ENCODE data around the gene MEPCE. TPM values are rescaled to one million over a fixed set of nuclear protein-coding genes. Genes with fewer than 3 reads are reported as not detected.

The MEPCE gene
- total and polyA plus RNA-seq, 2 donors (not counting 1 experiment from before 2014, with no cell fraction given) = 11.4 to 26.6 TPM

GRCh38 chr7:100481466-100481865 lies 51.8 kb downstream of the MEPCE start:
- no peak for DNase-seq (ENCODE audit: low read depth in 2 of 2)
- H3K4me2 ChIP-seq (ENCODE audit: extremely low read depth, insufficient read depth, low read length) = no peak overlapping the region
- H4K20me1 ChIP-seq (ENCODE audit: control insufficient read depth, extremely low read depth, insufficient read depth, low read length) = no peaks in the 10 kb centered on the region
- H3K27ac ChIP-seq (ENCODE audit: insufficient read depth, low read length) = no peak overlapping the region
- H3K9me3 ChIP-seq (ENCODE audit: control insufficient read depth, insufficient read depth, low read depth, low read length) = no peaks in the 10 kb centered on the region
- H3K4me1 ChIP-seq (ENCODE audit: control insufficient read depth, extremely low read depth, insufficient read depth, low read length) = peaks cover 7% of the 10 kb centered on the region
- H3K36me3 ChIP-seq (ENCODE audit: control insufficient read depth, insufficient read depth, low read length) = no peaks in the 10 kb centered on the region
- TF ChIP-seq EZH2 (IDR thresholded peaks at IDR 0.05; ENCODE audit: low read length, missing control alignments) (no peak), CTCF (conservative IDR thresholded peaks at IDR 0.05 in 1 of 2, IDR thresholded peaks at IDR 0.05 in 1 of 2; ENCODE audit: low read depth in 1 of 2, low read length in 2 of 2) (no peak)
- no peak overlapping the region for H3K9ac ChIP-seq (ENCODE audit: insufficient read depth, low read length)
- no peaks in the 10 kb centered on the region for H3K27me3 ChIP-seq (ENCODE audit: control insufficient read depth, insufficient read depth, low read length)
- no peak overlapping the region for H2AFZ ChIP-seq (ENCODE audit: low read length)
- peaks cover 25% of the 10 kb centered on the region for H3K79me2 ChIP-seq (ENCODE audit: control insufficient read depth, insufficient read depth, low read length)
- no peak overlapping the region for H3K4me3 ChIP-seq (replicated peaks in 1 of 4; ENCODE audit: control extremely low read depth in 1 of 4, insufficient read depth in 1 of 4, low read depth in 3 of 4, low read length in 4 of 4)

- Histone ChIP-seq H3K4me3 (replicated peaks in 1 of 4; ENCODE audit: control extremely low read depth in 1 of 4, insufficient read depth in 1 of 4, low read depth in 3 of 4, low read length in 4 of 4) (peak overlapping the region; percentile 33 to 58 (median 45)), H3K4me2 (ENCODE audit: extremely low read depth, insufficient read depth, low read length) (peak overlapping the region; percentile 75), H3K27me3 (ENCODE audit: control insufficient read depth, insufficient read depth, low read length) (no peaks in the 10 kb centered on the region), H3K79me2 (ENCODE audit: control insufficient read depth, insufficient read depth, low read length) (peaks cover 13% of the 10 kb centered on the region), H3K9ac (ENCODE audit: insufficient read depth, low read length) (no peak overlapping the region), H3K36me3 (ENCODE audit: control insufficient read depth, insufficient read depth, low read length) (no peaks in the 10 kb centered on the region), H3K27ac (ENCODE audit: insufficient read depth, low read length) (no peak overlapping the region), H3K9me3 (ENCODE audit: control insufficient read depth, insufficient read depth, low read depth, low read length) (no peaks in the 10 kb centered on the region), H3K4me1 (ENCODE audit: control insufficient read depth, extremely low read depth, insufficient read depth, low read length) (peaks cover 5% of the 10 kb centered on the region), H4K20me1 (ENCODE audit: control insufficient read depth, extremely low read depth, insufficient read depth, low read length) (no peaks in the 10 kb centered on the region), H2AFZ (ENCODE audit: low read length) (peak overlapping the region; percentile 37)
- no peak for DNase-seq (ENCODE audit: low read depth in 2 of 2)
- no peak for TF ChIP-seq EZH2 (IDR thresholded peaks at IDR 0.05; ENCODE audit: low read length, missing control alignments)
- TF ChIP-seq CTCF (conservative IDR thresholded peaks at IDR 0.05 in 1 of 2, IDR thresholded peaks at IDR 0.05 in 1 of 2; ENCODE audit: low read depth in 1 of 2, low read length in 2 of 2) = no peak
These were observed 53.1 kb downstream of the MEPCE start for GRCh38 chr7:100482728-100483089.

GRCh38 chr7:100483090-100483721 lies 53.6 kb downstream of the MEPCE start:
- peaks cover 8% of the 10 kb centered on the region for H3K79me2 ChIP-seq (ENCODE audit: control insufficient read depth, insufficient read depth, low read length)
- no peaks in the 10 kb centered on the region for H3K27me3 ChIP-seq (ENCODE audit: control insufficient read depth, insufficient read depth, low read length)
- H3K4me1 ChIP-seq (ENCODE audit: control insufficient read depth, extremely low read depth, insufficient read depth, low read length) = peaks cover 5% of the 10 kb centered on the region
- H3K9ac ChIP-seq (ENCODE audit: insufficient read depth, low read length) = no peak overlapping the region
- DNase-seq (ENCODE audit: low read depth in 2 of 2) = peak in 1 of 2 donors; percentile 42
- no peaks in the 10 kb centered on the region for H3K9me3 ChIP-seq (ENCODE audit: control insufficient read depth, insufficient read depth, low read depth, low read length)
- TF ChIP-seq CTCF (conservative IDR thresholded peaks at IDR 0.05 in 1 of 2, IDR thresholded peaks at IDR 0.05 in 1 of 2; ENCODE audit: low read depth in 1 of 2, low read length in 2 of 2) (peak; percentile 48 to 77), EZH2 (IDR thresholded peaks at IDR 0.05; ENCODE audit: low read length, missing control alignments) (no peak)
- H4K20me1 ChIP-seq (ENCODE audit: control insufficient read depth, extremely low read depth, insufficient read depth, low read length) = no peaks in the 10 kb centered on the region
- H2AFZ ChIP-seq (ENCODE audit: low read length) = peak overlapping the region; percentile 37
- peak overlapping the region; percentile 75 for H3K4me2 ChIP-seq (ENCODE audit: extremely low read depth, insufficient read depth, low read length)
- no peaks in the 10 kb centered on the region for H3K36me3 ChIP-seq (ENCODE audit: control insufficient read depth, insufficient read depth, low read length)
- no peak overlapping the region for H3K27ac ChIP-seq (ENCODE audit: insufficient read depth, low read length)
- H3K4me3 ChIP-seq (replicated peaks in 1 of 4; ENCODE audit: control extremely low read depth in 1 of 4, insufficient read depth in 1 of 4, low read depth in 3 of 4, low read length in 4 of 4) = peak overlapping the region; percentile 33 to 58 (median 45)

Other genes starting within 250 kb of the MEPCE start
- not detected in 2 replicates for gene PVRIG, start 209.9 kb upstream of the MEPCE start, total RNA-seq
- gene PVRIG, start 209.9 kb upstream of the MEPCE start, polyA plus RNA-seq = not detected in 2 replicates
- not detected in 2 replicates for gene SPDYE3, start 122.1 kb upstream of the MEPCE start, total RNA-seq
- not detected in 2 replicates for gene SPDYE3, start 122.1 kb upstream of the MEPCE start, polyA plus RNA-seq
- 3.6 and 4.3 TPM in 2 replicates for gene PILRB, start 71.7 kb upstream of the MEPCE start, total RNA-seq
- gene PILRB, start 71.7 kb upstream of the MEPCE start, polyA plus RNA-seq = 6.5 and 8.8 TPM in 2 replicates
- gene PILRA, start 56.3 kb upstream of the MEPCE start, total RNA-seq = 0.33 TPM in 1 of 2 replicates, not detected in the other
- gene PILRA, start 56.3 kb upstream of the MEPCE start, polyA plus RNA-seq = 0.15 and 0.20 TPM in 2 replicates
- 2.8 and 4.1 TPM in 2 replicates for gene ZCWPW1, start 1.1 kb upstream of the MEPCE start, total RNA-seq
- 0.64 and 1.1 TPM in 2 replicates for gene ZCWPW1, start 1.1 kb upstream of the MEPCE start, polyA plus RNA-seq
- 18.2 and 18.3 TPM in 2 replicates for gene PPP1R35, start 6.7 kb downstream of the MEPCE start, total RNA-seq
- 7.0 and 9.8 TPM in 2 replicates for gene PPP1R35, start 6.7 kb downstream of the MEPCE start, polyA plus RNA-seq
- gene SPACDR, start 34.4 kb downstream of the MEPCE start, total RNA-seq = under 0.01 and 0.50 TPM in 2 replicates
- 0.25 and 0.60 TPM in 2 replicates for gene SPACDR, start 34.4 kb downstream of the MEPCE start, polyA plus RNA-seq
- gene TSC22D4, start 49.4 kb downstream of the MEPCE start, total RNA-seq = 15.2 and 21.1 TPM in 2 replicates
- gene TSC22D4, start 49.4 kb downstream of the MEPCE start, polyA plus RNA-seq = 13.2 and 15.3 TPM in 2 replicates
- gene NYAP1, start 54.1 kb downstream of the MEPCE start, total RNA-seq = 0.26 and 0.33 TPM in 2 replicates
- 0.09 and 0.18 TPM in 2 replicates for gene NYAP1, start 54.1 kb downstream of the MEPCE start, polyA plus RNA-seq
- 2.6 and 3.1 TPM in 2 replicates for gene AGFG2, start 109.4 kb downstream of the MEPCE start, total RNA-seq
- gene AGFG2, start 109.4 kb downstream of the MEPCE start, polyA plus RNA-seq = 2.4 and 3.2 TPM in 2 replicates
- not detected in 2 replicates for gene SAP25, start 144.1 kb downstream of the MEPCE start, total RNA-seq
- gene SAP25, start 144.1 kb downstream of the MEPCE start, polyA plus RNA-seq = 0.22 TPM in 1 of 2 replicates, not detected in the other
- 5.6 and 7.3 TPM in 2 replicates for gene LRCH4, start 156.3 kb downstream of the MEPCE start, total RNA-seq
- gene LRCH4, start 156.3 kb downstream of the MEPCE start, polyA plus RNA-seq = 9.6 and 11.6 TPM in 2 replicates
- gene FBXO24, start 156.5 kb downstream of the MEPCE start, total RNA-seq = 0.33 and 0.51 TPM in 2 replicates
- gene FBXO24, start 156.5 kb downstream of the MEPCE start, polyA plus RNA-seq = 0.23 and 0.32 TPM in 2 replicates
- gene PCOLCE, start 172.5 kb downstream of the MEPCE start, total RNA-seq = 116 and 128 TPM in 2 replicates
- 176 and 211 TPM in 2 replicates for gene PCOLCE, start 172.5 kb downstream of the MEPCE start, polyA plus RNA-seq
- 3.9 and 5.9 TPM in 2 replicates for gene MOSPD3, start 182.7 kb downstream of the MEPCE start, total RNA-seq
- 12.8 and 13.8 TPM in 2 replicates for gene MOSPD3, start 182.7 kb downstream of the MEPCE start, polyA plus RNA-seq
- under 0.01 TPM in 1 of 2 replicates, not detected in the other for gene TFR2, start 211.7 kb downstream of the MEPCE start, total RNA-seq
- gene TFR2, start 211.7 kb downstream of the MEPCE start, polyA plus RNA-seq = 0.08 and 0.16 TPM in 2 replicates
- gene ACTL6B, start 226.6 kb downstream of the MEPCE start, total RNA-seq = not detected in 2 replicates
- not detected in 2 replicates for gene ACTL6B, start 226.6 kb downstream of the MEPCE start, polyA plus RNA-seq
- gene GNB2, start 243.9 kb downstream of the MEPCE start, total RNA-seq = 64.5 and 85.2 TPM in 2 replicates
- gene GNB2, start 243.9 kb downstream of the MEPCE start, polyA plus RNA-seq = 145 and 170 TPM in 2 replicates

All from fibroblast of lung (primary cell).